Heart left ventricle (tissue), 16 donors: ENCODE results near the gene FANCE. TPM values are rescaled to one million over a fixed set of nuclear protein-coding genes. Genes with fewer than 3 reads are reported as not detected.

Experiments
- ATAC-seq, 4 donors: fragments of 200-7000 bp; cut with Tn5 transposase; one replicate each; pipeline ENCODE4 v1.9.1; 2020 to 2022; ENCODE audit warnings: moderate library complexity in 4 of 4, mild to moderate bottlenecking in 3 of 4, moderate number of reproducible peaks in 1 of 4
- DNase-seq, 5 donors: peaks; one replicate each; pipeline ENCODE4 v3.0.0-alpha.2; 2020
- H3K27ac ChIP-seq, 12 donors: fragments of 200-600 bp; sonication (generic) in 4 of 12; one replicate each; pipeline versions ENCODE4 v1.5.0 to v1.8.0; 2016 to 2022; ENCODE audit warnings: mild to moderate bottlenecking in 2 of 12
- H3K27me3 ChIP-seq, 9 donors: fragments of 200-600 bp; sonication (generic) in 2 of 9; one replicate each; pipeline versions ENCODE4 v1.5.1 to v1.8.0; 2016 to 2022; ENCODE audit warnings: mild to moderate bottlenecking in 3 of 9
- H3K36me3 ChIP-seq, 9 donors: fragments of 200-600 bp; sonication (generic) in 2 of 9; one replicate each; pipeline versions ENCODE4 v1.5.0 to v1.8.0; 2018 to 2022; ENCODE audit warnings: mild to moderate bottlenecking in 2 of 9
- H3K4me1 ChIP-seq, 12 donors: fragments of 200-600 bp; sonication (generic) in 4 of 12; one replicate each; pipeline versions ENCODE4 v1.5.0 to v1.8.0; 2016 to 2022; ENCODE audit warnings: mild to moderate bottlenecking in 3 of 12
- H3K4me3 ChIP-seq, 12 donors: fragments of 200-600 bp; sonication (generic) in 4 of 12; one replicate each; pipeline versions ENCODE4 v1.5.0 to v1.8.0; 2017 to 2022; ENCODE audit warnings: mild to moderate bottlenecking in 9 of 12, moderate library complexity in 4 of 12
- H3K9me3 ChIP-seq, 12 donors: fragments of 200-600 bp; sonication (generic) in 4 of 12; one replicate each; pipeline versions ENCODE4 v1.5.0 to v1.8.0; 2016 to 2022; ENCODE audit warnings: mild to moderate bottlenecking in 1 of 12
- POLR2A ChIP-seq, 2 donors: fragments of 450-650 bp; IDR thresholded peaks; one replicate each; pipeline ENCODE4 v1.6.1; 2017; ENCODE audit warnings: antibody characterized with exemption in 2 of 2, mild to moderate bottlenecking in 2 of 2, moderate library complexity in 2 of 2
- WGBS, 4 donors: extraction: QIAGEN DNeasy Blood & Tissue Kit in 2 of 4; methylation state at CpG; one replicate each; pipeline versions ENCODE4 v1.1.5 to v1.1.7; 2013 to 2018; 5-methylcytosine and 5-hydroxymethylcytosine counted together
- intact Hi-C, 10 donors: fragments of 100-400 bp; cut with DNase I; formaldehyde crosslinking; loops; one replicate each; pipeline versions ENCODE4 v1.11.1 to v1.14.2; 2022
- polyA plus RNA-seq, 2 donors: library from polyadenylated mRNA; stranded (reverse); fragments of 200-250 nt; gene quantifications; one replicate each; pipeline ENCODE4 v1.2.3, GENCODE V29; 2013
- total RNA-seq, 9 donors: library from RNA; depleted of rRNA in 2 of 9; stranded (reverse); fragments of >200 nt in 2 of 9; fragmentation: NEBNext Ultra II Directional in 3 of 9; extraction: Animal tissue kit (Norgen Biotek cat#: 25700) in 3 of 9; gene quantifications; one replicate each; pipeline versions ENCODE4 v1.1.0 to v1.2.4, GENCODE V29; 2016 to 2023
- TF ChIP-seq, protein P1 (sequence below), 12 donors: fragments of 200-600 bp; sonication (generic) in 4 of 12; IDR thresholded peaks; one replicate each; pipeline versions ENCODE4 v1.5.0 to v1.8.0; 2018 to 2022; ENCODE audit warnings: antibody characterized with exemption in 12 of 12, mild to moderate bottlenecking in 5 of 12
- donor health status: ischemic (EF 13 %, LVEDD 7.1; RV severe dilation, severe dysfunction).
- donor health status: healthy with polysubstance abuse.
- donor health status: DM: no; HTN: yes; CAD: no.
- donor health status: DM: no; HTN: no; CAD: no.
- donor health status: ischemic (EF 25% LVEDD 6.9; RV normal size, moderate dysfunction).
- donor health status: ischemic (EF 25% LVEDD 5.7; RV mildly dilated, moderate dysfunction).
- donor health status: healthy.
- donor health status: DM: yes; HTN: yes; CAD: no.
- donor health status: ischemic (EF 35%, LVEDD 5.7; RV mildly dilated, moderate dysfunction).
- donor health status: nonischemic (EF 11% LVEDD 7.7; RV severe dilation, severe dysfunction).
- donor health status: DM: yes; HTN: yes; CAD: no.
- donor health status: PGD.
- donor health status: ischemic (EF 29% LVEDD 5.4; RV normal size, mild dysfunction).
- donor health status: nonischemic (EF 23%, LVEDD 6.1; RV moderate dilation, normal function).

The FANCE gene
- total and polyA plus RNA-seq, 11 donors, result 1.3 to 4.6 (median 3.6) TPM

DNA sequence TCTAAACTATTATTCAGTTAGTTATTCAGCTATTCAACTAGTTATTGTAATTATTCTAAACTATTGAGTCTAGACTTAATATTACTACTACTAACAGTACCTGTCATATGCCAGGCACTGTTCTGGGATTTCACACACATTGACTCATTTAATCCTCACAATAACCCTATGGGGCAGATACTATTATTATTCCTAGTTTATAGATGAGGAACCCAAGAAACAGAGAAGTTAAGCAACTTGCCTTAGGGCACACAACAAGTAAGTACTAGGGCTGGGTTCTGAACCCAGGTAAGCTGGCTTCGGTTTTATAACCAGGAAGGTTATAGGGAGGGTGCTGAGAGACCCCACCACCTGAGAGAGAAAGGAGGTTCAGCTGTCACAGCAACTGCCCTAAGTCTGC lies 36.9 kb downstream of the FANCE start:
- H3K4me1 ChIP-seq, result peaks cover 0 to 85% (median 55%) of the 10 kb centered on the region in 12 donors
- ATAC-seq (no peak), DNase-seq (peak in 1 of 5 donors; percentile 22)
- H3K36me3 ChIP-seq, result peaks cover 0 to 5% (median 1%) of the 10 kb centered on the region in 9 donors
- TF ChIP-seq, protein P1, sequence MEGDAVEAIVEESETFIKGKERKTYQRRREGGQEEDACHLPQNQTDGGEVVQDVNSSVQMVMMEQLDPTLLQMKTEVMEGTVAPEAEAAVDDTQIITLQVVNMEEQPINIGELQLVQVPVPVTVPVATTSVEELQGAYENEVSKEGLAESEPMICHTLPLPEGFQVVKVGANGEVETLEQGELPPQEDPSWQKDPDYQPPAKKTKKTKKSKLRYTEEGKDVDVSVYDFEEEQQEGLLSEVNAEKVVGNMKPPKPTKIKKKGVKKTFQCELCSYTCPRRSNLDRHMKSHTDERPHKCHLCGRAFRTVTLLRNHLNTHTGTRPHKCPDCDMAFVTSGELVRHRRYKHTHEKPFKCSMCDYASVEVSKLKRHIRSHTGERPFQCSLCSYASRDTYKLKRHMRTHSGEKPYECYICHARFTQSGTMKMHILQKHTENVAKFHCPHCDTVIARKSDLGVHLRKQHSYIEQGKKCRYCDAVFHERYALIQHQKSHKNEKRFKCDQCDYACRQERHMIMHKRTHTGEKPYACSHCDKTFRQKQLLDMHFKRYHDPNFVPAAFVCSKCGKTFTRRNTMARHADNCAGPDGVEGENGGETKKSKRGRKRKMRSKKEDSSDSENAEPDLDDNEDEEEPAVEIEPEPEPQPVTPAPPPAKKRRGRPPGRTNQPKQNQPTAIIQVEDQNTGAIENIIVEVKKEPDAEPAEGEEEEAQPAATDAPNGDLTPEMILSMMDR (IDR thresholded peaks at IDR 0.05), result no peak
- TF ChIP-seq POLR2A (IDR thresholded peaks at IDR 0.05), result no peak
- H3K27me3 ChIP-seq, result peaks cover 0 to 9% (median 0%) of the 10 kb centered on the region in 9 donors
- peak overlapping the region in 9 of 12 donors; percentile 59 to 100 (median 89) for H3K27ac ChIP-seq
- intact Hi-C loops, result no loop called here
- no peaks in the 10 kb centered on the region for H3K9me3 ChIP-seq
- 75 to 92% (median 90%) methylated on average over 1 of the region's 1 CpG for WGBS, 4 donors
- H3K4me3 ChIP-seq, result no peak overlapping the region

DNA sequence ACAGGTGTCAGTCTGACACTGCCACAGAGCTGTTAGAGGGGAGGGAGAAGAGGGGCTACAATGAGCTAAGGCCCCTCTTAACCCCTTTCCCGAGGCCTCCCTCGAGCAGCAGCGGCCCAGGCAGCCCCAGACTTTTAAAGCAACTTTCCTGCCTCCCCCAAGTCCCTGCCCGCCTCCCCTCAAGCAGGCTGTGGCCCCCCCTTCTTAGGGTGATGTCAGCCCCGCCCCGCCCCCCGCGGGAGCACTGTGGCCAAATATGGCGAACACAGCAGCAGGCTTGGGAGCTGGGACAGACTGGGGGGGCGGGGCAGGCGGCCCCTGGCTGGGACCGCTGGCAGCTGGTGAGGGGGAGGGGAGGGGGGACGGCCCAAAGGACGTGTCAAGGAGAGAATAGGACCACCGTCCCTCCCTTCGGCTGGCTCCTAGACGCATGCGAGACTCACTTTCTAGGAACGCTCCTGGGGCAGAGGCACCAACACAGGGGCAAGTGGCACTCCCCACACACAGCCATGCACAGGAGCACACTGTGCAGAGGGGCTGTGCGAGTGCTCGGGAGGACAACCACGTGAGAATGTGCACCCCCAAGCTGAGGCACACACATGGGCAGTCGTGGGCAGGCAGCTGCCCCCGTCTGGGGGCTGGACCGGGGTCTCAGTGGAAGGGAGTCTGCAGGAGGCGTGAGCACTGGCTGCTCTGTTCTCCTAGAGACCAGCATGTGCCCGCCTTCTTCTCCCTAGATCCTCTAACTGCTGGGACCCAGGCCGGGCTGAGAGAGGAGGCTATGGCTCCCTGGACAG lies 38.1 kb downstream of the FANCE start:
- peak; percentile 89 to 94 (median 92) for DNase-seq
- Histone ChIP-seq H3K36me3 (no peaks in the 10 kb centered on the region), H3K9me3 (no peaks in the 10 kb centered on the region), H3K27ac (peak overlapping the region; percentile 18 to 100 (median 89)), H3K27me3 (peaks cover 0 to 11% (median 0%) of the 10 kb centered on the region in 9 donors), H3K4me1 (peaks cover 0 to 92% (median 61%) of the 10 kb centered on the region in 12 donors), H3K4me3 (peak overlapping the region in 10 of 12 donors; percentile 3 to 49 (median 36))
- intact Hi-C loops, result no loop called here
- 5 to 17% (median 15%) methylated on average over 13 to 28 of the region's 28 CpGs for WGBS, 4 donors
- peak; percentile 71 to 85 (median 74) for ATAC-seq
- TF ChIP-seq POLR2A (IDR thresholded peaks at IDR 0.05), result no peak
- TF ChIP-seq, protein P1 (IDR thresholded peaks at IDR 0.05), result no peak

DNA sequence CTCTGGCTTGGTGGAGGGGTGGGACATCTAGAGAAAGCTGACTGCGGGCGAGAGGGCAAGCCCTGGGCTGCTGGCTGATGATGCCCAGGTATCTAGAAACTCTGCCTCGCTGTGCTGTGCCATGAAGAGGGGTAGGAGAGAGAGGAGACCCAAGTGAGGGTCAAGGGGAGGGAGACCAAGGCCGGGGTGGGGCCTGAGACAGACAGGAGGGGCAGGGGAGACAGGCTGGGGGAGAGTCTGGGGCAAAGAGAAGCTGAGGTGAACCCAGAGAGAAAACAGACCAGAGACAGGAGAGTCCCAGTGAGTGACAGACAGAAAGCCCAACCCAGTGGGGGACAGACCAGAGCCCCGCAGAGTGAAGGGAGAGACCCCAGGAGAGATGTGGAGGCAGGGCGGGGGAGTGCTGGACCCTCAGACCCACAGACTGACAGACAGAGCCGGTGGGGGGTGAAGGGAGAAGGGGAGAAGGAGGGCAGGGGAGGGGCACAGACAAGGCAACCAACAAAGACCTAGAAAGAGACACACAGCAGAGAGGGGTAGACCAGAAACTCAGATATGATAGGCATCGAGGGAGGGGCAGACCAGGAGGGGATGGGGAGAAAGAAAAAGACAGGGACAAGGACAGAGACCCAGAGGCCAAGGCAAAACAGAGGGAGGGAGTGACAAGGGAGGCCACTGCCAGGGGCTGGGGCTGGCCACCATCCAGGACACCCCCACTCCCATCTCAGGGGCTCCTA lies 38.9 kb downstream of the FANCE start:
- TF ChIP-seq POLR2A (IDR thresholded peaks at IDR 0.05), result no peak
- TF ChIP-seq, protein P1 (IDR thresholded peaks at IDR 0.05), result no peak
- ATAC-seq, result peak in 1 of 4 donors; percentile 3
- intact Hi-C loops, result no loop called here
- DNase-seq, result no peak
- peak overlapping the region; percentile 18 to 100 (median 89) for H3K27ac ChIP-seq
- peaks cover 0 to 92% (median 60%) of the 10 kb centered on the region in 12 donors for H3K4me1 ChIP-seq
- H3K27me3 ChIP-seq, result peaks cover 0 to 19% (median 0%) of the 10 kb centered on the region in 9 donors
- WGBS, 4 donors, result 34 to 50% (median 37%) methylated on average over 8 of the region's 8 CpGs
- no peaks in the 10 kb centered on the region for H3K36me3 ChIP-seq
- H3K9me3 ChIP-seq, result no peaks in the 10 kb centered on the region
- H3K4me3 ChIP-seq, result peak overlapping the region in 7 of 12 donors; percentile 26 to 49 (median 46)
